Cardiac muscle cell (in vitro differentiated cells and primary cell): ENCODE results near the gene PPIE. TPM values are rescaled to one million over a fixed set of nuclear protein-coding genes. Genes with fewer than 3 reads are reported as not detected.

Experiments used
- DNase-seq, 2 donors: peaks; one replicate each; pipeline versions ENCODE4 v3.0.0 to v3.0.0-alpha.2; 2010 to 2017; ENCODE audit warnings: low read depth in 1 of 2, low spot score in 1 of 2
- H3K27ac ChIP-seq: fragments of 200-600 bp; sonication (generic); 2 replicates; pipeline ENCODE4 v1.5.1; 2016
- H3K27me3 ChIP-seq: fragments of 200-600 bp; sonication (generic); 2 replicates; pipeline ENCODE4 v1.6.0; 2016; ENCODE audit warnings: control low read depth
- H3K36me3 ChIP-seq: fragments of 200-600 bp; sonication (generic); 2 replicates; pipeline ENCODE4 v1.5.1; 2016; ENCODE audit warnings: control low read depth
- H3K4me1 ChIP-seq: fragments of 200-600 bp; sonication (generic); 2 replicates; pipeline ENCODE4 v1.8.1; 2017; ENCODE audit warnings: low read depth, mild to moderate bottlenecking, mixed run types
- H3K4me3 ChIP-seq: fragments of 200-600 bp; sonication (generic); 2 replicates; pipeline ENCODE4 v1.5.1; 2016; ENCODE audit warnings: mild to moderate bottlenecking
- H3K9me3 ChIP-seq: fragments of 200-600 bp; sonication (generic); 2 replicates; pipeline ENCODE4 v1.5.1; 2017; ENCODE audit warnings: low read depth, mild to moderate bottlenecking, control low read depth
- polyA plus RNA-seq: library from polyadenylated mRNA; unstranded; fragments of >200 nt; fragmentation: Nextera tagmentation; extraction: Ambion mirVana; gene quantifications from 2 replicates; pipeline ENCODE4 v1.2.1, GENCODE V29; 2016
- total RNA-seq: library from RNA; depleted of rRNA; stranded (reverse); fragments of >200 nt; gene quantifications from 2 replicates; pipeline ENCODE4 v1.2.3, GENCODE V29; 2016
- TF ChIP-seq, protein P1 (sequence below): IDR thresholded peaks from 2 replicates; pipeline ENCODE4 v1.5.1; 2012; ENCODE audit warnings: low read depth, mild to moderate bottlenecking, low read length

Gene PPIE
- total and polyA plus RNA-seq, 2 experiments from 2014 or later: 38.7 to 68.3 TPM

DNA sequence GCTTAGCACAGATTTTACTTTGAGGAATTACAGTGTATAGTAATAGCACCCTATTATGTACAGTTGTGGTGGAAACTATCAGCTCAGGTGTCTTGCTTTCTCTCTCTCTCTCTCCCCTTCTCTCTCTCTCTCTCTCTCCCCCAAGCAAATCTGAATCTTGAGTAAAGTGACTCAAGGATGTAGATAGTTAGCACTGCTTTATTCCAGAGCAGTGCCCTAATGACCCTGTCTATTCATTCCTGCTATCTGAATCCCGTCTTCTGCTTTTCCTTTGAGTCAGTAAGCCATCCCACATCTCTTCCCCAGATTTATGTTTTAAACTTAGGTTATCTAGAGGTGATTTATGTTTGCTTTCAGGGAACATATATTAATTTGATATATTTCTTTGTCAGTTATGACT lies 42.2 kb upstream of the PPIE start:
- Histone ChIP-seq H3K27ac (no peak overlapping the region), H3K4me1 (peaks cover 4% of the 10 kb centered on the region), H3K36me3 (no peaks in the 10 kb centered on the region), H3K4me3 (no peak overlapping the region), H3K9me3 (no peaks in the 10 kb centered on the region), H3K27me3 (peaks cover 93% of the 10 kb centered on the region)
- TF ChIP-seq, protein P1, sequence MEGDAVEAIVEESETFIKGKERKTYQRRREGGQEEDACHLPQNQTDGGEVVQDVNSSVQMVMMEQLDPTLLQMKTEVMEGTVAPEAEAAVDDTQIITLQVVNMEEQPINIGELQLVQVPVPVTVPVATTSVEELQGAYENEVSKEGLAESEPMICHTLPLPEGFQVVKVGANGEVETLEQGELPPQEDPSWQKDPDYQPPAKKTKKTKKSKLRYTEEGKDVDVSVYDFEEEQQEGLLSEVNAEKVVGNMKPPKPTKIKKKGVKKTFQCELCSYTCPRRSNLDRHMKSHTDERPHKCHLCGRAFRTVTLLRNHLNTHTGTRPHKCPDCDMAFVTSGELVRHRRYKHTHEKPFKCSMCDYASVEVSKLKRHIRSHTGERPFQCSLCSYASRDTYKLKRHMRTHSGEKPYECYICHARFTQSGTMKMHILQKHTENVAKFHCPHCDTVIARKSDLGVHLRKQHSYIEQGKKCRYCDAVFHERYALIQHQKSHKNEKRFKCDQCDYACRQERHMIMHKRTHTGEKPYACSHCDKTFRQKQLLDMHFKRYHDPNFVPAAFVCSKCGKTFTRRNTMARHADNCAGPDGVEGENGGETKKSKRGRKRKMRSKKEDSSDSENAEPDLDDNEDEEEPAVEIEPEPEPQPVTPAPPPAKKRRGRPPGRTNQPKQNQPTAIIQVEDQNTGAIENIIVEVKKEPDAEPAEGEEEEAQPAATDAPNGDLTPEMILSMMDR: no peak
- no peak for DNase-seq

DNA sequence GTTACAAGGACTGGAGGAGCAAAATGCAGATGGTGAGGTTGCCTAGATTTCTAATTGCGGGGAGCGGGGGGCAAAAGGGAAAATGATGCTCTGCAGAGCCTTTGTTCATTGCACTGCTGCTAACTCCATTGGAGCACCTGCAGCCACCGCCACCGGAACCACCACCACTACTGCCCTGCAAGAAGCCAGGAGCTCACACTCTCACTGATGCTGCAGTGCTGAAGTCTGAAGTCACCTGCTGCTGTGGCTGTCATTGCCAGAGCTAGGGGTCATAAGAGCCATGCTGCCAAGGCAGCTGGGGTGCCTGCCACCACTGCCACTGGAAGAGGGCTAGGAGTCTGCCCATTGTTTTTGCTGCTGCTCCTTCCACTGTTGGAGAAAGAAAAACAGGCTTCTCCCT lies 40.1 kb upstream of the PPIE start:
- Histone ChIP-seq H3K4me3 (no peak overlapping the region), H3K36me3 (no peaks in the 10 kb centered on the region), H3K4me1 (peaks cover 4% of the 10 kb centered on the region), H3K27ac (no peak overlapping the region), H3K9me3 (no peaks in the 10 kb centered on the region), H3K27me3 (peaks cover 82% of the 10 kb centered on the region)
- TF ChIP-seq, protein P1: no peak
- DNase-seq: no peak

DNA sequence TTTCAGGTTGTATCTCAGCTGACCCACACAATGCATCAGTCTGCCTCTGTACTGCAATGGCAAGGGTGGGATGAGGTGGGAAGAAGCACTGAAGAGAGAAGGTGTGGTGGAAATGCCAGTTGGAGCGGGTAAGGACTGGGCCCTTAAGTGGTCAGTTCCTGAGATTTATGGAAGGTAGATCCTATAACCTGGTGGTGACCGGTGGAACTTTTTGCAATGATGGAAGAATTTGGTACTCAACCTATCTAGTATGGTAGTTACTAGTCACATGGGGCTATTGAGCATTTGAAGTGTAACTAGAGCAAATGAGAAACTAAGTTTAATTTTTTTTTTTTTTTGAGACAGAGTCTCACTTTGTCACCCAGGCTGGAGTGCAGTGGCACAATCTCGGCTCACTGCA lies 39.3 kb upstream of the PPIE start:
- H3K4me1 ChIP-seq: peaks cover 4% of the 10 kb centered on the region
- DNase-seq: no peak
- peaks cover 82% of the 10 kb centered on the region for H3K27me3 ChIP-seq
- H3K27ac ChIP-seq: no peak overlapping the region
- H3K9me3 ChIP-seq: no peaks in the 10 kb centered on the region
- H3K4me3 ChIP-seq: no peak overlapping the region
- TF ChIP-seq, protein P1: no peak
- no peaks in the 10 kb centered on the region for H3K36me3 ChIP-seq

DNA sequence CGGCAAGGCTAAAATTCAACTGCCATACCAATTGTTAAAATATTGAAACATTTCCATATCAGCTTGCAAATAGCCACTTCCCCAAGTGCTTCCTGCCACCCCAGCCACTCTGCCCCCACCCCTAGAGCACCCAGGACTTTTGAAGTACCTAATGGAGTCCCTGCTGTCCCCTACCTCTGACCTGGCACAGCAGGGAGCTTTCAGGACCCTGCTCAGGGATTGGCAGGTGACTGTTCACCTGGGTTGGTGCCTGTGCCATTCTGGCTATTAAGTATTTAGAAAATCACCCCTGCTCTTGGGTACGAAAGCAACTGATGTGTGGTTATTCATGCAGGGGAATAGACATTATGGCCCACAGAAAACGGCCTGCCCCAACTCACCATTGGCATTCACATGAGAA lies 38.3 kb upstream of the PPIE start:
- no peak for DNase-seq
- TF ChIP-seq, protein P1: no peak
- Histone ChIP-seq H3K27ac (no peak overlapping the region), H3K9me3 (no peaks in the 10 kb centered on the region), H3K4me1 (peaks cover 4% of the 10 kb centered on the region), H3K27me3 (peaks cover 82% of the 10 kb centered on the region), H3K4me3 (no peak overlapping the region), H3K36me3 (no peaks in the 10 kb centered on the region)

DNA sequence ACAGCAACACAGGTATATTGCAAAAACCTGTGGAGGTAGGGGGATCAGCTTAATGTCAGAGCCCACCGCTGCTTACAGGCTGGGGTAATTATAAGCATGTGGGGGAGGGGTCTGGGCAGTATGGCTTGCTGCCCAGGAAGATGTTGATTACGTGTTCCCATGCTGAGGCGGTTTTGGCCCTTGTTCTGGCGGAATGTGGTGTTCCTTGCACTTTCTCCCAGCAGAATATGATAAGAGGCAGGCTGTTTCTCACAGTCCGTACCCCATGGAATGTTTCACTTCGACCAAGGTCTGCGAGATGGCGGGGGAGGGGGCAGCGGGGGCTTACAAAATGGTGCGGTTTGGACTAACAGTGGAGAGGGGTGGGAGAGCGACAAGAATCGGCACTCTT lies 37.6 kb upstream of the PPIE start:
- Histone ChIP-seq H3K27ac (no peak overlapping the region), H3K27me3 (peaks cover 82% of the 10 kb centered on the region)

More for the DNA sequence above, 37.6 kb upstream of the PPIE start:
- Histone ChIP-seq H3K36me3 (no peaks in the 10 kb centered on the region), H3K4me1 (peaks cover 4% of the 10 kb centered on the region), H3K9me3 (no peaks in the 10 kb centered on the region), H3K4me3 (no peak overlapping the region)
- TF ChIP-seq, protein P1: no peak
- peak; percentile 32 to 93 for DNase-seq
